ENCODE measurements around the gene PRDX3.
A peak's percentile ranks its signal among the peaks of the same experiment; 100 is the strongest.
"Not testable (repeated sequence)": the region's sequence is repeated elsewhere in the genome, so short reads cannot be mapped to it uniquely, and the experiment has no call there.

The PRDX3 gene

DNA sequence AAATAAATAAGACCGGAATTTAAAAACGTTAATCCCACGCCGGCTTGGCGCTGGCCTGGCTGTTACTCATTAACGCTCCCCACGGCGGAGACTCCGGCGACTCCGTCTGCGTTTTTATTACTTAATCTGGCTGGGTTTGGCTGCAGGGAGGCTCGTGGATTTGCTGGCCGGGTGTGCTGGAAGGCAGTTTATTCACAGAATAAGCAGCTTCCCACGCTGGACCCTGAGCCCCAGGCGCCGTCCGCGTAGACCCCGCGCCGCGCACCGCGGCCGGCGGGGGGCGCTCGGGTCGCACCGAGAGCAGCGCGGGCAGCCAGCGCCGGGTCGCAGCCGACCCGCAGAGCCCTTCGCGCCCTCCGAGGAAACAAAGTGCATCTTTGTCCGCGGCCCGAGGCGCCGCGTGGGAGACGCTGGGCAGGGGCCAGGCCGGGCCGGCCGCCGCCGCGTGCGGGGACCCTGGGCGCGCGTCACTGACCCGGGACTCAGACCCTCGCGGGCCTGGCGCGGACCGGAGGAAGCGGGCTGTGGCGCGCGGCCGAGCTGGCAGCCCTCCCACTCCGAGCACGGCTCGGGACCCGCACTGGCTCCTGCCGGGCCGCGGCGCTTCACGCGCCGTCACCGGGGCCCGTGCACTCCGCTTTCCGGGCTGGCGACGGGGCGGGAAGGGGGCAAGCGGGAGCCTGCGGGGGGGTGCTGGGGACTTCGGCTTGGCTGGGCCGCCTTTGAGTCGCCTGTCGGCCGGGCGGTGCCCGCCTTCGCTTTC lies 28.2 kb upstream of the PRDX3 start:
- DNase-seq (ENCODE audit: low read depth) = peak; percentile 64

DNA sequence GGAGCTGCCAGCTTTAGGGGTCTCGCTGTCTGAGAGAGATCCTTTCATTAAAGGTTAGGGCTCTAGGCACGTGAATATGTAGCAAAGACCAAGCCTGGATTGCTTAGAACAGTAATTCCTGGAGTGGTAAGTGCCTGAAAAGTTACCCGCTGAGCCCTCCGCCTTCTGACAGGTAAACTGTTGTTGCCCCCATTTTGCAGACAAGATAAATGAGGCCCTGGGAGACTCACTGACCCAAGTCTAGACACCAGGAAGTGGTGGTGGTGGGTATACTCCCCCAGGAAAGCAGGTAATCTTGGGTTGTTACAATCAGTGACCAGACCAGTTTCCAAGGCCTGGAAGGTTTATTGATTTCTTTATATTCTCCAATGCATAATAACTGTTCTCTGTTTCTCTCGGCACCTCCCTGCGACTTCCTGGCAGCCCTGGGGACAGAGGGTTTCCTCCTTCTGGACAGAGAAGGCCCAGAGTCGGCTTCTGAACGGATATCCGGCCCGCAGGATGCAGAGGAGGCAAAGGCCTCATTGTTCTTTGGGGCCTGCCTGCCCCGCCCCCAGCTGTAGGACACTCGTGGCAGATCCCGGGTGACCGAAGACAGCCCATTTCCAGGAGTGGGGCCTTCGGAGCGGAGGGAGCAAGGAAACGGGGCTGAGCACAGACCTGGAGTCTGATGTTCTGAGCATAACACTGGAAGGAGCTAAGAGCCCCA lies 27.4 kb upstream of the PRDX3 start:
- peak; percentile 26 for DNase-seq (ENCODE audit: low read depth)

- no peak for DNase-seq (ENCODE audit: low read depth)
These were observed 24.4 kb upstream of the PRDX3 start for GRCh38 chr10:119203006-119203405.

DNA sequence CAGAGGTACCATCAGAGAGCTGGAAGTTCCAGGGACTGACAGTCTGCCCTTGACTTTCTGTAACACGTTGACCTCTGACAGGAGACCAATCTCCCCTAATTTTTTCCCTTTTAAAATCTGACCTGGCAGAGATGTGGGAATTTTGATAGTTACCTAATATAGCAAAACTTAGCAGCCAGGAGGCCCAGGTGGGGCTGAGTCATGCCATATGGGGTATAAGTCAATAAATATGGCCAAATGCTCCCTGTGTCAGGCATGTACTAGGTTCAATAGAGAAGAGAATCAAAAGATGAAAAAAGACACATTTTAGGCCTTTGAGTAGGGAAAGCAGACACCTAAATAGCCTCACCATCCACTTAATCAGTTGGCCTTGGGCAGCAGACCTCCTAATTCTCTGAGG lies 22.6 kb upstream of the PRDX3 start:
- DNase-seq (ENCODE audit: low read depth) = no peak

GRCh38 chr10:119199231-119199992 lies 20.8 kb upstream of the PRDX3 start:
- DNase-seq (ENCODE audit: low read depth) = no peak

GRCh38 chr10:119198438-119198837 lies 19.8 kb upstream of the PRDX3 start:
- peak; percentile 23 for DNase-seq (ENCODE audit: low read depth)

- no peak for DNase-seq (ENCODE audit: low read depth)
These were observed 19.3 kb upstream of the PRDX3 start for GRCh38 chr10:119197921-119198320.

- no peak for DNase-seq (ENCODE audit: low read depth)
These were observed 13.3 kb upstream of the PRDX3 start for GRCh38 chr10:119191881-119192280.

- no peak for DNase-seq (ENCODE audit: low read depth)
These were observed 12.6 kb upstream of the PRDX3 start for GRCh38 chr10:119190954-119191785.

GRCh38 chr10:119190353-119190752 lies 11.7 kb upstream of the PRDX3 start:
- no peak for DNase-seq (ENCODE audit: low read depth)

DNA sequence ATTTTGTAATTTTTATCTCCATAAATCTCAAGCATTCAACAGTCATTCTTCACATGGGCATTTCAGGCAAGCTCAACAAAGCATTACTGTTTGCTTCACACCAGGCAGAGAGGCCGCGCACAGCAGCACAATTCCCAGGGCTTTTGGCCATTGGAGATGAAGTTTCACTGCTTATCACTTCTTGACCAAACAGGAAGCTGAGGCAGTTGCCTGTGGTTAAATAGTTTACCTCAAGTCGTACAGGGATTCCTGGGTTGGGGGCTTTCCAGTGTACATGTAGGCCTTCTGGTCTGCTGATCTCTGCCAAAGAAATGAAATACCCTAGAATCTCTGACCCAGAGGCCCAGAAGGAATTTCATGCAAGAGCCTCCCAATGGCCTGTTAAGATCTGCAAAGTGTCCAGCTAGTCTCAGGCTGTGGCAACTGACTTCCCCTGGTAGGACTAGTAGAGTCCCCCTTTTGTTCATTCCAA lies 11.2 kb upstream of the PRDX3 start:
- no peak for DNase-seq (ENCODE audit: low read depth)

GRCh38 chr10:119183664-119184412 lies 5.2 kb upstream of the PRDX3 start:
- DNase-seq (ENCODE audit: low read depth) = no peak

- not testable (repeated sequence) for DNase-seq (ENCODE audit: low read depth)
These were observed 2.3 kb upstream of the PRDX3 start for GRCh38 chr10:119180850-119181400.

DNA sequence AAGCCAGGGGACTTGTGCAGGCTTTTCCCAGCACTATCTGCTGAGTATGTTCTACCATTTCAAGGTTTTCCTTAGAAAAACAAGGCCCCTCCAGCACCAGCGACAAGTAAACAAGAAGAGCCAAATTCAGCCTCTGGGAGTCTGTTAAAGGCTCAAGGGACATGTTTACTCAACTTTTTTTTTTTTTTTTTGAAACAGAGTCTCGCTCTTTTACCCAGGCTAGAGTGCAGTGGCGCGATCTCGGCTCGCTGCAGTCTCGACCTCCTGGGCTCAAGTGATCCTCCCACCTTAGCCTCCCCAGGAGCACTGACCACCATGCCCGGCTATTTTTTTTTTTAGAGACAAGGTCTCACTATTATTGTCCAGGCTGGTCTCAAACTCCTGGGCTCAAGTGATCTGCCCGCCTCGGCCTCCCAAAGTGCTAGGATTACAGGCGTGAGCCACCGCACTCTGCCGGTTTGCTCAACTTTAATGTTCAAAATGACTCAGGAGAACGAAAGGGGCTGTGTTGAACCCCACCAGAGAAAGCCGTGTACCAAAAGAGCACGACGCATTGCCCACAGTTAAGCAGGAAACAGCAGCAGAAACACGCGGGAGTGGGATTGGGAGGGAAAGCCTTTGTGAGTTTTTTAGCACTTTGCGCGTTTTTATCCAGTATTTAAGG lies 772 bp downstream of the PRDX3 start:
- peak; percentile 11 for DNase-seq (ENCODE audit: low read depth)

DNA sequence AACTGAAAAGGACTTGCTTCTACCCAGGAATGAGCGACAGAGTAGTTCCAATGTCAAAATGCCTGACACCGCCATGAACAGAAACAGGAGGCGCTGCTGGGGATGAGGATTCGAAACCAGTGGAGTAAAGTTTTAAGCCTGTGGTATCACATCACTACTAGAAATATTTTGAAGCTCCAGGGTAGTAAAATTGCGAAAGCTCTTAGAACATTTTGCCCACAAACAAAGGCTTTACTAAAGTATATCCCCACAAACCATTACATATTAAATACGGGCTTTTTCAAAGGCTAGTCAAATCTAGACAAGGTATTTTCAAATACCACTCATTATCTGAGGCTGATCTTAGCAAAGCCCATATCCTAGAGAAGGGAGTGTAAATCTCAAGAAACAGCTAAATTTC lies 2.4 kb downstream of the PRDX3 start:
- no peak for DNase-seq (ENCODE audit: low read depth)

- DNase-seq (ENCODE audit: low read depth) = no peak
These were observed 4.5 kb downstream of the PRDX3 start for GRCh38 chr10:119174109-119174508.

- DNase-seq (ENCODE audit: low read depth) = no peak
These were observed 11.6 kb downstream of the PRDX3 start for GRCh38 chr10:119167041-119167440.

GRCh38 chr10:119166564-119166963 lies 12.0 kb downstream of the PRDX3 start:
- no peak for DNase-seq (ENCODE audit: low read depth)

DNA sequence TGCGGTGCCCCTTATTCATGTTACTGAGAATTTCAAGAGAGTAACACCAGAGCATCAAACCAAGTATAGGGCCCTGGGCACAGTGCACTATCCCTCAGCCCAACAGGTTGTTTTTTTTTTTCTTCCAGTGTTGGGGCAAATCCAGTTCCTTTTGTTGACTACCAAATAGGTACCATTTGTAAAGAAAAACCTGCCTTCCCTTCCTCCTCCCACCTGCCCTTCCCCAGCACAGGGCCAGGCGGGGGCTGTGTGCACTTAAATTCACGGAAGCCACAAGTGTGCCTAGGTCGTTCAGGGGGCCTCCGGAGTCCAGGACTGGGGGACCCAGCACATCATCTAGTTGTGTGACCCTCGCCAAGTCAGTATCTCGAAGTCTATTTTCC lies 12.5 kb downstream of the PRDX3 start:
- DNase-seq (ENCODE audit: low read depth) = no peak

Data from activated T-cell treated with anti-CD3 and anti-CD28 coated beads for 1 hour (primary cell).